Ascending aorta (tissue), 2 donors: Measurements from ENCODE around the gene NPIPB8. TPM values are rescaled to one million over a fixed set of nuclear protein-coding genes. Genes with fewer than 3 reads are reported as not detected.
"Not testable (repeated sequence)": the region's sequence is repeated elsewhere in the genome, so short reads cannot be mapped to it uniquely, and the experiment has no call there.

Experiments used
- DNase-seq, 2 donors: peaks; one replicate each; pipeline ENCODE4 v3.0.0-alpha.2; 2019; ENCODE audit warnings: low spot score in 2 of 2
- H3K27ac ChIP-seq, 2 donors: fragments of 200-600 bp; sonication (generic); one replicate each; pipeline ENCODE4 v1.5.1; 2016 to 2017; ENCODE audit warnings: mild to moderate bottlenecking in 1 of 2
- H3K27me3 ChIP-seq: fragments of 200-600 bp; sonication (generic); one replicate; pipeline ENCODE4 v1.5.1; 2017
- H3K36me3 ChIP-seq, 2 donors: fragments of 200-600 bp; sonication (generic); one replicate each; pipeline ENCODE4 v1.5.1; 2016
- H3K4me1 ChIP-seq, 2 donors: fragments of 200-600 bp; sonication (generic); one replicate each; pipeline ENCODE4 v1.5.1; 2016 to 2017; ENCODE audit warnings: mild to moderate bottlenecking in 1 of 2
- H3K4me3 ChIP-seq, 2 donors: fragments of 200-600 bp; sonication (generic); one replicate each; pipeline ENCODE4 v1.5.1; 2016 to 2017; ENCODE audit warnings: mild to moderate bottlenecking in 1 of 2
- H3K9me3 ChIP-seq, 2 donors: fragments of 200-600 bp; sonication (generic); one replicate each; pipeline ENCODE4 v1.5.1; 2016
- intact Hi-C: fragments of 100-400 bp; cut with DNase I; formaldehyde crosslinking; loops from one replicate; pipeline ENCODE4 v1.15.1; 2023
- total RNA-seq: library from RNA; depleted of rRNA; stranded (reverse); fragments of >200 nt; gene quantifications from one replicate; pipeline ENCODE4 v1.1.0, GENCODE V29; 2016
- TF ChIP-seq, protein P1 (sequence below), 3 experiments: fragments of 200-600 bp in 2 of 3; fragments of 450-650 bp in 1 of 3; sonication (generic) in 2 of 3; IDR thresholded peaks; one replicate each; pipeline ENCODE4 v1.5.1; 2016 to 2019; ENCODE audit warnings: antibody characterized with exemption in 3 of 3, mild to moderate bottlenecking in 1 of 3, moderate library complexity in 1 of 3

The NPIPB8 gene
- total RNA-seq, 1 donor from 2014 or later: not detected

DNA sequence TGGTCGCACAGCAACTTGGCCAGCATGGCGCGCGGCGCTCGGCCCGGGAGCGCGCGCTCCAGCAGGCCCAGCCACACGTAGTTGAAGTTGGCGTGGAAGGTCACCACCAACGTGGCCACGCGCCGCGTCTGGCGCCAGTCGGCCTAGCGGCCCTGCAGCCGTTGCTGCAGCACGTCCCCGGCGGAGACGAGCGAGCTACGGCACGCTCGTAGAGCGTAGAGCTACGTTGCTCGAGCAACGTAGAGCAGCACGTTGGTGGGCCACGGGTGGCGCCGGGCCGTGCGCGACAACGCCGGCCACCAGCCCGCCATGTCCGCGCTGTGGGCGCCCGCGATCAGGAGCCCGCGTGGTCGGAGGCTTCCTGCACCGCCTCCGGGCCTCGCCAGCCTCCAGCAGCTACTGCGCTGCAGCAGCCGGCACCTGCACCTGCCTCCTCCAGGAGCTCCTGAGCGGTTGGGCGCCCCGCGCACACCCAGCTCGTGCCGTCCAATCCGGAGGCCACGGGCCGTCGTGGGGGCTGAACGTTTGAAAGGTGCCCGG lies 14.6 kb upstream of the NPIPB8 start:
- H3K4me3 ChIP-seq: peak overlapping the region; percentile 49 to 67
- H3K27ac ChIP-seq: no peak overlapping the region
- intact Hi-C loops: no loop called here
- no peaks in the 10 kb centered on the region for H3K4me1 ChIP-seq
- H3K36me3 ChIP-seq: no peaks in the 10 kb centered on the region
- no peaks in the 10 kb centered on the region for H3K9me3 ChIP-seq
- TF ChIP-seq, protein P1, sequence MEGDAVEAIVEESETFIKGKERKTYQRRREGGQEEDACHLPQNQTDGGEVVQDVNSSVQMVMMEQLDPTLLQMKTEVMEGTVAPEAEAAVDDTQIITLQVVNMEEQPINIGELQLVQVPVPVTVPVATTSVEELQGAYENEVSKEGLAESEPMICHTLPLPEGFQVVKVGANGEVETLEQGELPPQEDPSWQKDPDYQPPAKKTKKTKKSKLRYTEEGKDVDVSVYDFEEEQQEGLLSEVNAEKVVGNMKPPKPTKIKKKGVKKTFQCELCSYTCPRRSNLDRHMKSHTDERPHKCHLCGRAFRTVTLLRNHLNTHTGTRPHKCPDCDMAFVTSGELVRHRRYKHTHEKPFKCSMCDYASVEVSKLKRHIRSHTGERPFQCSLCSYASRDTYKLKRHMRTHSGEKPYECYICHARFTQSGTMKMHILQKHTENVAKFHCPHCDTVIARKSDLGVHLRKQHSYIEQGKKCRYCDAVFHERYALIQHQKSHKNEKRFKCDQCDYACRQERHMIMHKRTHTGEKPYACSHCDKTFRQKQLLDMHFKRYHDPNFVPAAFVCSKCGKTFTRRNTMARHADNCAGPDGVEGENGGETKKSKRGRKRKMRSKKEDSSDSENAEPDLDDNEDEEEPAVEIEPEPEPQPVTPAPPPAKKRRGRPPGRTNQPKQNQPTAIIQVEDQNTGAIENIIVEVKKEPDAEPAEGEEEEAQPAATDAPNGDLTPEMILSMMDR (IDR thresholded peaks at IDR 0.05): no peak
- no peaks in the 10 kb centered on the region for H3K27me3 ChIP-seq
- DNase-seq: no peak

DNA sequence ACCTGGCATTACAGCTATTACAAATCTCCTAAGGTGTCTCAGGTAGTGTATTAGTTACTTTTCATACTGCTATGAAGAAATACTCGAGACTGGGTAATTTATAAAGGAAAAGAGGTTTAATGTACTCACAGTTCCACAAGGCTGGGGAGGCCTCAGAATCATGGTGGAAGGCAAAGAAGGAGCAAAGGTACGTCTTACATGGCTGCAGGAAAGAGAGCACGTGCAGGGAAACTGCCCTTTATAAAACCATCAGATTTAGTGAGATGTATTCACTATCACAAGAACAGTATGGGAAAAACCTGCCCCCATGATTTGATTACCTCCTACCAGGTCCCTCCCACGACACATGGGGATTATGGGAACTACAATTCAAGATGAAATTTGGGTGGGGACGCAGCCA lies 7.0 kb upstream of the NPIPB8 start:
- H3K27me3 ChIP-seq, H3K4me3 ChIP-seq, DNase-seq, H3K4me1 ChIP-seq, intact Hi-C loops, H3K36me3 ChIP-seq, H3K9me3 ChIP-seq, H3K27ac ChIP-seq: not testable (repeated sequence)

GRCh38 chr16:28636093-28636823 lies 1.6 kb upstream of the NPIPB8 start:
- H3K36me3 ChIP-seq, DNase-seq, H3K4me3 ChIP-seq, H3K9me3 ChIP-seq, H3K4me1 ChIP-seq, H3K27me3 ChIP-seq, intact Hi-C loops, H3K27ac ChIP-seq: not testable (repeated sequence)

- H3K4me3 ChIP-seq, intact Hi-C loops, H3K27ac ChIP-seq, DNase-seq, H3K4me1 ChIP-seq, H3K27me3 ChIP-seq, H3K36me3 ChIP-seq, H3K9me3 ChIP-seq: not testable (repeated sequence)
These were observed 494 bp downstream of the NPIPB8 start for GRCh38 chr16:28638359-28638758.

DNA sequence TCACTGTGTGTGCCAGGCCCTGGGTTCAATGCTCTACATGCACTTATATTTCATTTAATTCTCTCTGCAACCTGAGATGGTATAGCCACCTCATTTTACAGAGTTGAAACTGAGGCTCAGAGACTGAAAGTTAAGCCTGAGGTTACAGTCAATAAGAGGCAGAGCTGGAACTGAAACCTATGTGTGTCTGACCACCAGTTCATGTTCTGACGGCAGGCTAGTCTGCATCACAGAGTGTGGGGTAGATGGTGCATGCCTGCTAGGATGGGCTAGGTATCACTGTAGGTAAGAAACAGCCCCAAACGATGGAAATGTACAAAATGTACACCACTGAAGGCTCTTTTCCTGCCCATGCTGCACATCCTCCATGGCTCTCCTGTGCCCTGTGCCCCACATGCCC lies 2.1 kb downstream of the NPIPB8 start:
- H3K9me3 ChIP-seq, H3K4me1 ChIP-seq, intact Hi-C loops, H3K27ac ChIP-seq, H3K27me3 ChIP-seq, H3K36me3 ChIP-seq, DNase-seq, H3K4me3 ChIP-seq: not testable (repeated sequence)

DNA sequence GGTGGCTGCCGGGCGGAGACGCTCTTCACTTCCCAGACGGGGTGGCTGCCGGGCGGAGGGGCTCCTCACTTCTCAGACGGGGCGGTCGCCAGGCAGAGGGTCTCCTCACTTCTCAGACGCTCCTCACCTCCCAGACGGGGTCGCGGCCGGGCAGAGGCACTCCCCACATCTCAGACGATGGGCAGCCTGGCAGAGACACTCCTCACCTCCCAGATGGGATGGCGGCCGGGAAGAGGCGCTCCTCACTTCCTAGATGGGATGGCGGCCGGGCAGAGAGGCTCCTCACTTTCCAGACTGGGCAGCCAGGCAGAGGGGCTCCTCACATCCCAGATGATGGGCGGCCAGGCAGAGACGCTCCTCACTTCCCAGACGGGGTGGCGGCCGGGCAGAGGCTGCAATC lies 28.4 kb downstream of the NPIPB8 start:
- DNase-seq, H3K36me3 ChIP-seq, H3K27me3 ChIP-seq, H3K9me3 ChIP-seq, intact Hi-C loops, H3K4me1 ChIP-seq, H3K27ac ChIP-seq, H3K4me3 ChIP-seq: not testable (repeated sequence)

- H3K4me3 ChIP-seq, DNase-seq, H3K9me3 ChIP-seq, intact Hi-C loops, H3K27me3 ChIP-seq, H3K4me1 ChIP-seq, H3K27ac ChIP-seq, H3K36me3 ChIP-seq: not testable (repeated sequence)
These were observed 29.6 kb downstream of the NPIPB8 start for GRCh38 chr16:28667480-28667879.

DNA sequence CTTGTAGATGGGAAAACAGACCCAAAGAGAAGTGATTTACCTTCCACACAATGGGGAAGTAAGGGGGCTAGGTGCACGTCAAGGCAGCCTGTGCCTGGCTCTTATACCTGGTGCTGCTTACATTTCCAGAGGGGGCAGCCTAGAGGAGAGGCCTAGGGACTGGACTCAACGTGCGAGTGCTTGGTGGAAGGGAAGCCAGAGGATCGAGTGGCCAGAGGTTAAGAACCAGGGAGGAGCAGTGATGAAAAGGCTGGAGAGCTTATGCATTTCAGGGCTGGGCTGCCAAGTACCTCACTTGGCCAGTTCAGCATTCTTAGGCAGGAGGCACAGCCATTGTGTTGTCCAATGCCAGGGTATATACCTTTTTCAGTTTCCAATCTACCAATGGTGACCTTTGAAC lies 30.3 kb downstream of the NPIPB8 start:
- DNase-seq, H3K36me3 ChIP-seq, H3K4me1 ChIP-seq, H3K4me3 ChIP-seq, H3K27me3 ChIP-seq, H3K27ac ChIP-seq, H3K9me3 ChIP-seq, intact Hi-C loops: not testable (repeated sequence)

- DNase-seq, intact Hi-C loops, H3K27ac ChIP-seq, H3K9me3 ChIP-seq, H3K4me1 ChIP-seq, H3K36me3 ChIP-seq, H3K4me3 ChIP-seq, H3K27me3 ChIP-seq: not testable (repeated sequence)
These were observed 50.6 kb downstream of the NPIPB8 start for GRCh38 chr16:28688327-28688952.

- DNase-seq, H3K4me1 ChIP-seq, H3K27me3 ChIP-seq, H3K36me3 ChIP-seq, H3K9me3 ChIP-seq, H3K27ac ChIP-seq, H3K4me3 ChIP-seq, intact Hi-C loops: not testable (repeated sequence)
These were observed 51.6 kb downstream of the NPIPB8 start for GRCh38 chr16:28689425-28689824.

DNA sequence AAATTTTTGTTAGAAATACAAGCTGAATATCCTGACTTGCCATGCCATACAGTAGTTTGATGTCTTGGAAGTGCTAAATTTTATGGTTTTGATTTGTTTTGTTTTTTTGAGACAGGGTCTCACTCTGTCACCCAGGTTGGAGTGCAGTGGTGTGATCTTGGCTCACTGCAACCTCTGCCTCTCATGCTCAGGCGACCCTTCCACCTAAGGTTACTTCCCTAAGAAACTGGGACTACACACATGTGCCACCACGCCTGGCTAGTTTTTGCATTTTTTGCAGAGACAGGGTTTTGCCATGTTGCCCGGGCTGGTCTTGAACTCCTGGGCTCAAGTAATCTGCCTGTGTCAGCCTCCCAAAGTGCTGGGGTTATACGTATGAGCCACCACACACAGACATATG lies 53.9 kb downstream of the NPIPB8 start:
- H3K36me3 ChIP-seq, H3K27me3 ChIP-seq, H3K4me3 ChIP-seq, DNase-seq, intact Hi-C loops, H3K4me1 ChIP-seq, H3K9me3 ChIP-seq, H3K27ac ChIP-seq: not testable (repeated sequence)

- H3K9me3 ChIP-seq, H3K27me3 ChIP-seq, intact Hi-C loops: not testable (repeated sequence)
These were observed 55.5 kb downstream of the NPIPB8 start for GRCh38 chr16:28693257-28693950.

DNA sequence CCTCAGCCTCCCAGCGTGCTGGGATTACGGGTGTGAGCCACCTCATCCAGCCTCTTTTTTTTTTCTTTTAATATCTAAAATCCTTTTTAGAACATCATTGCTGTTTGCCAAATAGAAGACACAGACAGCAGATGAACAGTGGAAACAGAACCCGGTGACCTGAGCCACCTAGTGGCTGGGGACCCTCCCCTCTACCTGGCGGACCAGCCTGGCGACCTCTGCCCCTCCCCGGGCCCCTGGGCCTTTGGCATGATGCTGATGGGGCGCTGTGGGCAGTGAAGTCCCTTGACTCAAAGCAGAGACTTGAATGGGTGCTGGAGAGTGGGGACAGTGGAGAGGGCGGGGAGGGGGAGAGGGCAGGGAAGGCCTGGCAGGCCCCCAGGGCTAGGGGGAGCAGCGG lies 61.9 kb downstream of the NPIPB8 start:
- H3K36me3 ChIP-seq, H3K4me1 ChIP-seq, H3K4me3 ChIP-seq, intact Hi-C loops, H3K27me3 ChIP-seq, H3K9me3 ChIP-seq, DNase-seq, H3K27ac ChIP-seq: not testable (repeated sequence)

More at GRCh38 chr16:28693257-28693950, 55.5 kb downstream of the NPIPB8 start:
- H3K4me1 ChIP-seq, H3K36me3 ChIP-seq, DNase-seq, H3K27ac ChIP-seq, H3K4me3 ChIP-seq: not testable (repeated sequence)
